Ramos (cell line): ENCODE results near the gene ZNF317.
"Not testable (repeated sequence)": the region's sequence is repeated elsewhere in the genome, so short reads cannot be mapped to it uniquely, and the experiment has no call there.

Experiments used
- in situ Hi-C: fragments of 300-500 bp; cut with MboI; formaldehyde crosslinking; loops from one replicate; pipeline ENCODE4 v1.14.3; 2022; ENCODE audit warnings: low sequenced_read_pairs; ENCODE audit not compliant: unreplicated experiment

The ZNF317 gene

DNA sequence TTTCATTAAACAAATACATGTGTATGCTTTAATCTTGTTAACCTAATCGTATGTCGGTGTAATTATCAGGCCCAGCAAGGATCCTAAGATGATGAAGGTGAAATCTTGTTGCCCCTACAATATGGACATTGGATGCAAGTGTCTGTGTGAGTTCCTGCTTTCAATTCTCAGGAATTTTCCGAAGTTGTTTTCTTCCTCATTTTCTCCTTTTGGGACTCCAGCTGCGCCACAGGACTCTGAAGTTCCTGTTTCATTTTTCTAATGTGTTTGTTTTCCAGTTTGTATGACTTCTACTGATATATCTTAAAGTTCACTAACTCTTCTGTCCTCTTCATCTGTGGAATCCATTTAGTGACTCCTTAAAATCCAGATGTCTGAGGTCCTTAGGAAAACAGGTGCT, 26.6 kb downstream of the ZNF317 start:
- in situ Hi-C loops = no loop called here

DNA sequence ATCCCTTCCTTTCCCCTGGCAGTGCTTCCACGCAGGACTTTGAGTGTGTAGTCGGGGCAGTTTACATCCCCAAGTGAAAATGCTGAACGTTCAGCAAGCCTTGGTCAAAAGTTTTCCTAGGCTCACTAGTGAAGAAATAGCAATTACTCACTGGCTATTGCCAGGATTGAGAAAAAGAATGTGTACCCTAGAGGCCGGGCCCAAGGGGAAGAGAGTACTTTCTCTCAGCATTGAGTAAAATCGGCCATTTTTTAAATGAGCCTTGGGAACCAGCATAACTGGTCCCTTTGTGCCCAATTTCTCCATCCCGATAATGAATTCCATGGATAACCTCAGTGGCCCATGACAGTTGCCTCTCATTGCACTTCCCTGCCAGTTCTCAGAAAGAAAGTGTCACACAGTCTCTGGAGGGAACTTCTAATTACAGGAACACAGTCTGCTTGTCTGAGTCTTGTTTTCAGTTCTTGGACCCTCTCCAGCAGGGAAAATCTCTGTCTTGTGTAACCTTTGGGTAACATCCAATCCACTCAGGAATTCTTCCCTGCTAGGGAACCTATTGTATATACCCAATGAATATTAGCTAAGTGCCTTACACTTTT, 31.3 kb downstream of the ZNF317 start:
- in situ Hi-C loops = no loop called here

DNA sequence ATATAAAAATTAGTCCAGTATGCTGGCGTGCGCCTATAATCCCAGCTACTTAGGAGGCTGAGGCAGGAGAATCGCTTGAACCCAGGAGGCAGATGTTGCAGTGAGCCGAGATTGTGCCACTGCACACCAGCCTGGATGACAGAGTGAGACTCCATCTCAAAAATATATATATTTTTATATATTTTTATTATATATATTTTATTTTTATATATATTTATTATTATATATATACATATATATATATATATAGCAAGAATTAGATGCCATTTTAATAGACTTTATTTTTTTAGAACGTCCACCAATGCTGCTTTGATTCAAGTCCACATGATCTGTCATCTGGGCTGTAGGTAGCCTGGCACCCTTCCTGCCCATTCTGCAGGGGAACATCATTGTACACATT, 35.1 kb downstream of the ZNF317 start:
- in situ Hi-C loops = no loop called here

DNA sequence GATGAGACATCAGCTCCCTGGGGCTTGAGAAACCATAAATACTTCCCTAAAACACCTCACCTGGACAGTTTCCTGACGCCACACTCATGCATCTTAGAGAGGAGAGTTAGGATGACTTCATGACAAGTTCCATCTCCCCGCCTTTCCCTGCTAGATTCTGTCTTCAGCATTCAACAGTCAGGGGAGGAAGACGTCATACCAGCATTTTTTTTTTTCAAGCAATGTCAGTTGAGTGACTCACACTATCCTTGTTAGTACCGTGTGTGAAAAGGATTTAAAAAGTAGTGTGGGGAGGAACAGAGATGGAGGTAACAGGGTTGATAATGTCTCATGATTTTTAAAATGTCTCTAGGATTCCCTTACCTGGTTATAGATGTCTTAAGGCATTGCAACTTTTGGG, 38.7 kb downstream of the ZNF317 start, which contains the start of gene OR7D2:
TSS of gene OR7D2 (plus strand) at position 79 of the 400 bp plus-strand sequence. CDS start 6,803 bp downstream, outside the sequence.
- in situ Hi-C loops = no loop called here

DNA sequence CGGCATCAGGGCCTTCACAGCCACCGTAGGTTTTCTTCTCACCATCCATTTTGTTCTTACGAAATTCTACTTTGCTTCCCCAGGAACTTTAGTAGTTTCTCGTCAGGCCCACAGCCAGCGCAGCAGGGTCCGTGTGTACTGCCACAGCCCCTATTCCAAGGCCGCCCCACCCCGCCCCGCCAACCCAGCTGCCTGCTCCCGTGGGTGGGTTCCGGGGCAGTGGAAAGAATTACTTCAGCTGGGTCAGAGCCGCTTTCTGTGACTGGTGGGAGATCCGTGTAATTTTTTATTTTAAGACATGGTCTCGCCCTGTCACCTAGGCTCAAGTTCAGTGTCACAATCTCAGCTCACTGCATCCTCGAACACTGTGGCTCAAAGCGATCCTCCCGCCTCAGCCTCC, 42.8 kb downstream of the ZNF317 start:
- in situ Hi-C loops = no loop called here

DNA sequence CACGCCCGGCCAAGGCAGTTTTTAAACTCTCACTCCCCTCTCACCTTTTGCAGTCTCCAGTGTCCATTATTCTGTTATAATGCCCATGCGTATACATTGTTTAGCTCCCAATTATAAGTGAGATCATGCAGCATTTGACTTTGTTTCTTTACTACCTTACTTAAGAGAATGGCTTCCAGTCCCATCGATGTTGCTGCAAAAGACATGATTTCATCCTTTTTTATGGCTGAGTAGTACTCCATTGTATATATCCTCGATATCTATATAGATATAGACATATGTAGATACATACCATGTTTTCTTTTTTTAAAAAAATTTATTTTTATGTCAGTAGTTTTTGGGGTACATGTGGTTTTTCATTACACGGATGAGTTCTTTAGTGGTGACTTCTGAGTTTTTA, 47.0 kb downstream of the ZNF317 start:
- in situ Hi-C loops = no loop called here

DNA sequence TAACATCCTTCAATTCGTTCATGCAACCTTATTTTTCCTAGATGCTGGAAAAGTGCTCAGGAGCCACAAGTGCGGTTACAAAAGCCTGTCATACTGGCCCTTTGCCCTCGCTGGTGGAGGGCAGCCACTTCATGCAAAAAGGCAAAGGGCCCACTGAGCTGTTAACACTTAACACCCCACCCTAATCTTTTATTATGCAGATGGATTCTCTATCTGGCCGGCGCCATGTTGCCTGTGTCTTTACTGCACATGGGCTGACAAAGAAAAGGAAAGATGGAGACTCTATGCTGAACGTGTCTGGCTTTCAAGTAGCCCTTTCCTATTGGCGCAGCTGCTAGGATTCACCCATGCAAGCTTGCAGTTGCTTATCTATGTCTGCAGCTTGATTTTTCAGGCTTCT, 49.3 kb downstream of the ZNF317 start:
- in situ Hi-C loops = no loop called here

DNA sequence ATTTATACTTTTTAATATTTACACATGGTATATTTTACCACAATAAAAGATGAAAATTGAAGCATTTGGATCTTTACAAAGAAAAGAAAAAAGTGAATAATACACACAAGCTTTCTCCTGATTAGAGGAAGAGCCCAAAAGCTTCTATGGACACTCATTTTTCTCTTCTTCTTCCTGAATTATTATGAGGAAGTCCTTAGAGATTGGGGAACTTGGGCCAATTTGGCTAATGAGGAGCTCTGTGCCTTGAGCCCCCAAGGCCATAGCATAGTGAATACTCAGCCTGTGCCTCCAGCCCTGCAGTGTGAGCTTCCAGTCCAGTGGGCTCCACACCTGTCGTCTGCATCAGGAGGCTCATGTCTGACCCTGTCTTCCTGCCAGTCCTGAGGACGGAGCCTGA, 57.8 kb downstream of the ZNF317 start:
- in situ Hi-C loops = not testable (repeated sequence)

DNA sequence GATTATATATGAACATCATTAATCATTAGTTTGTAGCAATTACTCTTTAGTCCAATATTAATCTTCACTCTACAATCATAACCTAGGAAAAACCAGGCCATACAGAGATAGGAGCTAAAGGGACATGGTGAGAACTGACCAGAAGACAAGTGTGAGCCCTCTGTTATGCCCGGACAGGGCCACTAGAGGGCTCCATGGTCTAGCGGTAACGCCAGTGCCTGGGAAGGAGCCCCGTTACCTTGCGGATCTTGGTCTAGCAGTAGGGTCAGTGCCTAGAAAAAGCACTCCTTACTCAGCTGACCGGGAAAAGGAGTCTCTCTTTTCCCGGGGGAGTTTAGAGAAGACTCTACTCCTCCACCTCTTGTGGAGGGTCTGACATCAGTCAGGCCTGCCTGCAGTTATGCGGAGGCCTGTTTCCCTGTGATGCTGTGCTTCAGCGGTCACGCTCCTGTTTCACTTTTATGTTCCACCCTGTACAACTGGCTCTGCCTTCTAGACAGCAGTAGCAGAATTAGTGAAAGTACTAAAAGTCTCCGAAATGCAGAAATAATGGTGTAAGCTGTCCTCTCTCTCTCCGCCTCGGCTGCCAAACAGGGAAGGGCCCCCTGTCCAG, 65.4 kb downstream of the ZNF317 start:
- in situ Hi-C loops = no loop called here
